Measurements from ENCODE around the gene FAM217B. TPM values are rescaled to one million over a fixed set of nuclear protein-coding genes. Genes with fewer than 3 reads are reported as not detected.

FAM217B gene
- total and polyA plus RNA-seq, 2 of the 8 experiments (the other 6 are each of a cell fraction or from before 2014, with no cell fraction given), result 5.4 to 28.5 TPM

DNA sequence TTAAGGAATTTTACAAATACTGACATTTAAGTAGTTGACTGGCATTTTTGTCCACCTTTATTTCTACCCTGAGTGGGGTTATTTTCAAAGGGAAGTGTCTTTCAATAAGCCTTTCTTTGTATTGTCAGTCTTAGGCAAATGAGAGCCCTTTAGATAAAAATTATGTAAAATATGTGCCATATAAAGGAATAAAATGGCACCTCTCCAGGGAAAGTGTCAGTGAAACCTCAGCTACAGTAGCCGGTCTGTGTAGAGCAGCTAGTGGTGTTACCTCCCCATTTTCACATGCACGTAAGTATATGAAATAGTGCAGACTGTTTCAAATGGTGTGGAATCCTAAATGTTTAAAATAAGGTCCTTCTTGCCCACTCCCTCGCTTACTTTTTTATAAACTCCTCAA lies 5.0 kb downstream of the FAM217B start (continued):
- TF ChIP-seq, protein P1, sequence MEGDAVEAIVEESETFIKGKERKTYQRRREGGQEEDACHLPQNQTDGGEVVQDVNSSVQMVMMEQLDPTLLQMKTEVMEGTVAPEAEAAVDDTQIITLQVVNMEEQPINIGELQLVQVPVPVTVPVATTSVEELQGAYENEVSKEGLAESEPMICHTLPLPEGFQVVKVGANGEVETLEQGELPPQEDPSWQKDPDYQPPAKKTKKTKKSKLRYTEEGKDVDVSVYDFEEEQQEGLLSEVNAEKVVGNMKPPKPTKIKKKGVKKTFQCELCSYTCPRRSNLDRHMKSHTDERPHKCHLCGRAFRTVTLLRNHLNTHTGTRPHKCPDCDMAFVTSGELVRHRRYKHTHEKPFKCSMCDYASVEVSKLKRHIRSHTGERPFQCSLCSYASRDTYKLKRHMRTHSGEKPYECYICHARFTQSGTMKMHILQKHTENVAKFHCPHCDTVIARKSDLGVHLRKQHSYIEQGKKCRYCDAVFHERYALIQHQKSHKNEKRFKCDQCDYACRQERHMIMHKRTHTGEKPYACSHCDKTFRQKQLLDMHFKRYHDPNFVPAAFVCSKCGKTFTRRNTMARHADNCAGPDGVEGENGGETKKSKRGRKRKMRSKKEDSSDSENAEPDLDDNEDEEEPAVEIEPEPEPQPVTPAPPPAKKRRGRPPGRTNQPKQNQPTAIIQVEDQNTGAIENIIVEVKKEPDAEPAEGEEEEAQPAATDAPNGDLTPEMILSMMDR (IDR thresholded peaks at IDR 0.05; ENCODE audit: control extremely low read depth in 1 of 3, insufficient read depth in 1 of 3, low read depth in 1 of 3, low read length in 3 of 3), result no peak
- no peak for TF ChIP-seq GABPA (IDR thresholded peaks at IDR 0.05; ENCODE audit: borderline replicate concordance, insufficient read depth, low read length)
- TF ChIP-seq, protein P2, sequence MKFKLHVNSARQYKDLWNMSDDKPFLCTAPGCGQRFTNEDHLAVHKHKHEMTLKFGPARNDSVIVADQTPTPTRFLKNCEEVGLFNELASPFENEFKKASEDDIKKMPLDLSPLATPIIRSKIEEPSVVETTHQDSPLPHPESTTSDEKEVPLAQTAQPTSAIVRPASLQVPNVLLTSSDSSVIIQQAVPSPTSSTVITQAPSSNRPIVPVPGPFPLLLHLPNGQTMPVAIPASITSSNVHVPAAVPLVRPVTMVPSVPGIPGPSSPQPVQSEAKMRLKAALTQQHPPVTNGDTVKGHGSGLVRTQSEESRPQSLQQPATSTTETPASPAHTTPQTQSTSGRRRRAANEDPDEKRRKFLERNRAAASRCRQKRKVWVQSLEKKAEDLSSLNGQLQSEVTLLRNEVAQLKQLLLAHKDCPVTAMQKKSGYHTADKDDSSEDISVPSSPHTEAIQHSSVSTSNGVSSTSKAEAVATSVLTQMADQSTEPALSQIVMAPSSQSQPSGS (IDR thresholded peaks at IDR 0.05; ENCODE audit: low read length), result no peak
- no peak for TF ChIP-seq KDM5A (IDR thresholded peaks at IDR 0.05; ENCODE audit: low read length)
- no peak for TF ChIP-seq BACH1 (IDR thresholded peaks at IDR 0.05; ENCODE audit: low read length)
- TF ChIP-seq SP2 (IDR thresholded peaks at IDR 0.05; ENCODE audit: low read length), result no peak

Measured in H1 (cell line).